Testis (tissue), 2 donors: ENCODE results near the gene UNC80.

Experiments used
- POLR2A ChIP-seq: fragments of 450-650 bp; IDR thresholded peaks from one replicate; pipeline ENCODE4 v1.6.1; 2017; ENCODE audit warnings: antibody characterized with exemption, mild to moderate bottlenecking, moderate library complexity
- TF ChIP-seq, protein P1 (sequence below), 3 experiments: fragments of 450-650 bp in 2 of 3; fragments of 200-600 bp in 1 of 3; sonication (generic) in 1 of 3; IDR thresholded peaks; one replicate each; pipeline ENCODE4 v1.5.1; 2016 to 2019; ENCODE audit warnings: antibody characterized with exemption in 3 of 3, mild to moderate bottlenecking in 2 of 3, moderate library complexity in 1 of 3

DNA sequence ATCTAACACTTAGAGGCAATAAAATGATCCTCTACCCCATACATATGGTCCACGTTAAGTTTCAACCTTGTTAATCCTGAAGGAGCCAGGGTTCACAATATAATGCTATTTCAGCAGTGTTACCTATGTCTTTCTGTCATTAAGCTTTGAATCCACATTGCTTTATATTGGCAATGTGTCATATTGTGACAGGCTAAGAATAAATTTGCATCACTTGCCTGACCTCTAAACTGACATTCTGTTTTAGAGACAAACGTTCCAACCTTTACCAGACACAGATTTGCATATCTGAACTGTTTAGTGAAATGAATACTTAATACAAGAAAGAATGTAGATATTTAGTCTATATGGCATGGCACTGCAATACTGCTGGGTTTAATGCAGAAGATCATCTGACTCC is 98.4 kb downstream of the UNC80 start:
- TF ChIP-seq, protein P1, sequence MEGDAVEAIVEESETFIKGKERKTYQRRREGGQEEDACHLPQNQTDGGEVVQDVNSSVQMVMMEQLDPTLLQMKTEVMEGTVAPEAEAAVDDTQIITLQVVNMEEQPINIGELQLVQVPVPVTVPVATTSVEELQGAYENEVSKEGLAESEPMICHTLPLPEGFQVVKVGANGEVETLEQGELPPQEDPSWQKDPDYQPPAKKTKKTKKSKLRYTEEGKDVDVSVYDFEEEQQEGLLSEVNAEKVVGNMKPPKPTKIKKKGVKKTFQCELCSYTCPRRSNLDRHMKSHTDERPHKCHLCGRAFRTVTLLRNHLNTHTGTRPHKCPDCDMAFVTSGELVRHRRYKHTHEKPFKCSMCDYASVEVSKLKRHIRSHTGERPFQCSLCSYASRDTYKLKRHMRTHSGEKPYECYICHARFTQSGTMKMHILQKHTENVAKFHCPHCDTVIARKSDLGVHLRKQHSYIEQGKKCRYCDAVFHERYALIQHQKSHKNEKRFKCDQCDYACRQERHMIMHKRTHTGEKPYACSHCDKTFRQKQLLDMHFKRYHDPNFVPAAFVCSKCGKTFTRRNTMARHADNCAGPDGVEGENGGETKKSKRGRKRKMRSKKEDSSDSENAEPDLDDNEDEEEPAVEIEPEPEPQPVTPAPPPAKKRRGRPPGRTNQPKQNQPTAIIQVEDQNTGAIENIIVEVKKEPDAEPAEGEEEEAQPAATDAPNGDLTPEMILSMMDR (IDR thresholded peaks at IDR 0.05): no peak
- no peak for TF ChIP-seq POLR2A
